Progenitor cell of endocrine pancreas (in vitro differentiated cells): Measurements from ENCODE around the gene PLB1. TPM values are rescaled to one million over a fixed set of nuclear protein-coding genes. Genes with fewer than 3 reads are reported as not detected.

Source experiments
- DNase-seq: peaks from one replicate; pipeline ENCODE4 v3.0.0; 2021; ENCODE audit warnings: low spot score; ENCODE audit not compliant: unreplicated experiment
- H3K27ac Mint-ChIP-seq: 2 replicates; pipeline ENCODE4 v1.8.0; 2021; ENCODE audit warnings: mild to moderate bottlenecking, moderate library complexity, mixed read lengths
- H3K27me3 Mint-ChIP-seq: 2 replicates; pipeline ENCODE4 v1.8.0; 2021; ENCODE audit warnings: mixed read lengths
- H3K36me3 Mint-ChIP-seq: 2 replicates; pipeline ENCODE4 v1.8.0; 2022; ENCODE audit warnings: mixed read lengths; ENCODE audit not compliant: insufficient read depth
- H3K4me1 Mint-ChIP-seq: 2 replicates; pipeline ENCODE4 v1.8.0; 2021; ENCODE audit warnings: low read depth, mixed read lengths
- H3K4me3 Mint-ChIP-seq: 2 replicates; pipeline ENCODE4 v1.8.0; 2021; ENCODE audit warnings: low read depth, mild to moderate bottlenecking, moderate library complexity, mixed read lengths
- H3K9me3 Mint-ChIP-seq: 2 replicates; pipeline ENCODE4 v1.8.0; 2021; ENCODE audit warnings: low read depth, mixed read lengths
- total RNA-seq: library from RNA; stranded (reverse); gene quantifications from 2 replicates; pipeline ENCODE4 v1.2.1, GENCODE V29; 2021
- TF ChIP-seq, protein P1 (sequence below): fragments of 200-600 bp; sonication (generic); IDR thresholded peaks from one replicate; pipeline ENCODE4 v1.5.0; 2021; ENCODE audit warnings: antibody characterized with exemption, mild to moderate bottlenecking; ENCODE audit not compliant: unreplicated experiment

PLB1 gene
- total RNA-seq, 1 donor from 2014 or later: 0.65 TPM

DNA sequence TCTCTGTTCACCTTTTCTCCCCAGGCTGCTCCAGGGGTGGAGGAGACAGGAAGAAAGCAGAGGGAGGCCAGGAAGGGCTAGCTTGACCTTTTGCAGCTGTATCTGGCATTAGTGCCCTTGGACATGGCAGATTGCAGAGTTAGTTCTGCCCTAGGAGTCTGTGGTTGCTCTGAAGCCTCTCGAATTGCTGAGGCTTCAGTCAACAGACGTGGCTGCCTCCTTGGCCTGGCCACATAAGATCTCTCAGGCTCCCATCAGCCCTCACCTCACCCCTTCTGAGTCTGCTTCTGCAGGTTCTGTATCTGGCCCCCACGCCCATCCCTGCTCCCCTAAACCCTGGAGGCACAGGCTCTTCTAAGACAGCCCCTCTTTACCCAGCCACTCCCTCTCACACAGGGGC lies 18.2 kb upstream of the PLB1 start:
- Mint-ChIP-seq H3K27me3 (peaks cover 6% of the 10 kb centered on the region), H3K36me3 (no peaks in the 10 kb centered on the region), H3K9me3 (peaks cover 5% of the 10 kb centered on the region), H3K27ac (no peak overlapping the region), H3K4me1 (no peaks in the 10 kb centered on the region), H3K4me3 (no peak overlapping the region)
- TF ChIP-seq, protein P1, sequence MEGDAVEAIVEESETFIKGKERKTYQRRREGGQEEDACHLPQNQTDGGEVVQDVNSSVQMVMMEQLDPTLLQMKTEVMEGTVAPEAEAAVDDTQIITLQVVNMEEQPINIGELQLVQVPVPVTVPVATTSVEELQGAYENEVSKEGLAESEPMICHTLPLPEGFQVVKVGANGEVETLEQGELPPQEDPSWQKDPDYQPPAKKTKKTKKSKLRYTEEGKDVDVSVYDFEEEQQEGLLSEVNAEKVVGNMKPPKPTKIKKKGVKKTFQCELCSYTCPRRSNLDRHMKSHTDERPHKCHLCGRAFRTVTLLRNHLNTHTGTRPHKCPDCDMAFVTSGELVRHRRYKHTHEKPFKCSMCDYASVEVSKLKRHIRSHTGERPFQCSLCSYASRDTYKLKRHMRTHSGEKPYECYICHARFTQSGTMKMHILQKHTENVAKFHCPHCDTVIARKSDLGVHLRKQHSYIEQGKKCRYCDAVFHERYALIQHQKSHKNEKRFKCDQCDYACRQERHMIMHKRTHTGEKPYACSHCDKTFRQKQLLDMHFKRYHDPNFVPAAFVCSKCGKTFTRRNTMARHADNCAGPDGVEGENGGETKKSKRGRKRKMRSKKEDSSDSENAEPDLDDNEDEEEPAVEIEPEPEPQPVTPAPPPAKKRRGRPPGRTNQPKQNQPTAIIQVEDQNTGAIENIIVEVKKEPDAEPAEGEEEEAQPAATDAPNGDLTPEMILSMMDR: no peak
- no peak for DNase-seq

DNA sequence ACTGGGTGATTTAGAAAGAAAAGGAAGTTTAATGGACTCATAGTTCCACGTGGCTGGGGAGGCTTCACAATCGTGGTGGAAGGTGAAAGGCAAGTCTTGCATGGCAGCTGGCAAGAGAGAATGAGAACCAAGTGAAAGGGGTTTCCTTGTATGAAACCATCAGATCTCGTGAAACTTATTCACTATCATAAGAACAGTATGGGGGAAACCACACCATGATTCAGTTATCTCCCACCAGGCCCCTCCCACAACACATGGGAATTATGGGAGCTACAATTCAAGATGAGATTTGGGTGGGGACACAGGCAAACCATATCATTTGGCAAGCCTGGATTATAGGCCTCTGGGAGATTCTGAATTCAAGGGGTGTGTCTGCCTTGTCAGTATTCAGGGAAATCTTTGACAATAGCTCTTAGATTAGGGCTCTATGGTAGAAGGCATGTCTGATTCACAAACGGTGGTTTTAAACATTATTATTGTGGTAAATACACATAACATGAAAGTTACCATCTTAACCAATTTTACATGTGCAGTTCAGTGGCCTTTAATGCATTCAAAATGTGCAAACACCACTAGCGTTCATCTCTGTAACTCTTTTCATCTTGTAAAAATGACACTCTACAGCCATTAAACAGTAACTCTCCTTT lies 15.3 kb upstream of the PLB1 start:
- peaks cover 6% of the 10 kb centered on the region for H3K27me3 Mint-ChIP-seq
- TF ChIP-seq, protein P1: no peak
- H3K27ac Mint-ChIP-seq: no peak overlapping the region
- H3K36me3 Mint-ChIP-seq: no peaks in the 10 kb centered on the region
- no peak for DNase-seq
- peaks cover 3% of the 10 kb centered on the region for H3K9me3 Mint-ChIP-seq
- no peak overlapping the region for H3K4me3 Mint-ChIP-seq
- H3K4me1 Mint-ChIP-seq: no peaks in the 10 kb centered on the region

DNA sequence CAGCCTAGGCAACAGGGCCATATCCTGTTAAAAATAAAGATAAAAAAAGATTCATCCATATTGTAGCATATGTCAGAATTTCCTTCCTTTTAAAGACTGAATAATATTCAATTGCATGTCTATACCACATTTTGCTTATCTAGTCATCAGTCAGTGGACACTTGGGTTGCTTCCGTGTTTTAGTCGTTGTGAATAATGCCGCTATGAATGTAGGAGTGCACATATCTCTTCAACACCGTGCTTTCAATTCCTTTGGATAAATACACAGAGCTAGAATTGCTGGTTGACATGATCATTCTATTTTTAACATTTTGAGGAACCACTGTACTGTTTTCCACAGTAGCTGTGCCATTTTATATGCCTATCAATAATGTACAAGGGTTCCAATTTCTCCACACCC lies 14.0 kb upstream of the PLB1 start:
- H3K27ac Mint-ChIP-seq: no peak overlapping the region
- TF ChIP-seq, protein P1: no peak

DNA sequence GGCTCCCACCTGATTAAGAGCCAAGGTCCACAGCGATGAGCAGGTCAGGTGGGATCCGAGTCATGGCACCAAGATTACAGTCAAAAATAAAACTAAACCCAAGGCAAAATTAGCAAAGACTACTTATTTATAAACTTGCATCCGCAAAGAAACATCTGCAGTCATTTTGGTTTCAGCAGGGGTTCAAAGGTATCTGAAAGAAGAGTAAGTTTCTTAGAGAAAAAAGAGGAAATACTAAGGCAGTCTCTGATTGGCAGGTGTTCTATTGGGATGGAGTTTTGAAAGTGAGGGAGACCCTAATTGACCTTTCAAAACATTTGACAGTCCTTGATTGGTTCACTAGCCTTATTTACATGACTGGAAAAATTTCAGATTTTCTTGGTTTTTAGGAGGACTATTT lies 11.0 kb upstream of the PLB1 start:
- no peak overlapping the region for H3K27ac Mint-ChIP-seq
- no peak for DNase-seq
- H3K4me1 Mint-ChIP-seq: no peaks in the 10 kb centered on the region
- H3K27me3 Mint-ChIP-seq: peaks cover 12% of the 10 kb centered on the region
- TF ChIP-seq, protein P1: no peak
- H3K9me3 Mint-ChIP-seq: peaks cover 3% of the 10 kb centered on the region
- no peaks in the 10 kb centered on the region for H3K36me3 Mint-ChIP-seq
- H3K4me3 Mint-ChIP-seq: no peak overlapping the region

More for the DNA sequence above, 14.0 kb upstream of the PLB1 start:
- DNase-seq: no peak
- Mint-ChIP-seq H3K9me3 (peaks cover 3% of the 10 kb centered on the region), H3K4me3 (no peak overlapping the region), H3K27me3 (peaks cover 11% of the 10 kb centered on the region), H3K4me1 (no peaks in the 10 kb centered on the region), H3K36me3 (no peaks in the 10 kb centered on the region)

DNA sequence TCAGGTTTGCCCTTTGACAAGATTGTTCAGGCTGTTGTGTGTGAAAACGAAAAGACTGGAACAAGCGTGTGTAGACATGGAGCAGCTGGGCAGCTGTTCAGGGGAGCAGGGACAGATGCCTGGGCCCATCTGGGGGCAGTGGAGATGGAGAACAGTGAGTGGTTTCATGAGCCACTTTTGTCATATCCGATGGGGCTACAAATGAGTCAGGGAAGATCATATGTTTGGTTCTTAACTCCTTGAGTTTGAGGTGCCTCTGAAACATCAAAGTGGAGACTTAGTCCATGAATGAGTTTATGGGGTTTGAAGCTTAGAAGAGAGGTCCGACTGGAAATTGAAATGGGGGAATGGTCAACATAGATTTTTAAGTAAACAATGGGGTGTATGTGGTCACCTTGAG lies 9.3 kb upstream of the PLB1 start:
- Mint-ChIP-seq H3K27ac (no peak overlapping the region), H3K9me3 (no peaks in the 10 kb centered on the region), H3K36me3 (no peaks in the 10 kb centered on the region), H3K4me1 (no peaks in the 10 kb centered on the region), H3K27me3 (peaks cover 10% of the 10 kb centered on the region), H3K4me3 (no peak overlapping the region)
- DNase-seq: no peak
- TF ChIP-seq, protein P1: no peak
